ENCODE measurements around the gene EXOC8. TPM values are rescaled to one million over a fixed set of nuclear protein-coding genes. Genes with fewer than 3 reads are reported as not detected.

The EXOC8 gene
- total RNA-seq, 1 experiment from 2014 or later = 12.7 TPM

- CTCF ChIA-PET = no interaction called here
- TF ChIP-seq TCF7L2 (IDR thresholded peaks at IDR 0.05; ENCODE audit: borderline replicate concordance, extremely low read depth, insufficient read depth, insufficient read length) (no peak), EGR1 (IDR thresholded peaks at IDR 0.05; ENCODE audit: low read depth) (no peak), SP1 (IDR thresholded peaks at IDR 0.05; ENCODE audit: low read depth) (no peak), ZNF274 (IDR thresholded peaks at IDR 0.05; ENCODE audit: low read depth, low read length) (no peak), EZH2phosphoT487 (IDR thresholded peaks at IDR 0.05; ENCODE audit: borderline replicate concordance) (no peak), REST (IDR thresholded peaks at IDR 0.05; ENCODE audit: low read depth) (no peak), SIN3A (IDR thresholded peaks at IDR 0.05; ENCODE audit: low read depth) (no peak)
- no peak overlapping the region for H3K9ac ChIP-seq (ENCODE audit: low read length)
Observed at GRCh38 chr1:231327617-231328016, 10.0 kb downstream of the EXOC8 start.

More at GRCh38 chr1:231327617-231328016, 10.0 kb downstream of the EXOC8 start:
- no peaks in the 10 kb centered on the region for H3K79me2 ChIP-seq (ENCODE audit: insufficient read depth, low read length)
- no peak overlapping the region for H3K4me3 ChIP-seq (replicated peaks in 1 of 2; ENCODE audit: low read depth in 1 of 2, low read length in 2 of 2)
- H3K27ac ChIP-seq (ENCODE audit: low read depth, low read length) = no peak overlapping the region
- H4K20me1 ChIP-seq (ENCODE audit: insufficient read depth) = no peaks in the 10 kb centered on the region
- H3K27me3 ChIP-seq (ENCODE audit: insufficient read depth, low read length) = no peaks in the 10 kb centered on the region
- H3K4me1 ChIP-seq (ENCODE audit: control insufficient read depth in 1 of 2, insufficient read depth in 2 of 2, low read length in 2 of 2) = no peaks in the 10 kb centered on the region
- H3K4me2 ChIP-seq (ENCODE audit: low read length) = no peak overlapping the region
- BruUV-seq (replicated peaks) = no TSS peak
- H3K36me3 ChIP-seq (ENCODE audit: control insufficient read depth in 1 of 2, insufficient read depth in 2 of 2, low read length in 2 of 2) = no peaks in the 10 kb centered on the region
- H2AFZ ChIP-seq (ENCODE audit: low read depth, low read length, poor library complexity, severe bottlenecking) = no peak overlapping the region
- ChIA-PET RAD21 (ENCODE audit: low non-redundant PET in 1 of 2, low total read pairs in 2 of 2, uncharacterized antibody in 2 of 2, unreplicated experiment in 2 of 2) (no interaction called here), POLR2A (no interaction called here)
- intact Hi-C loops (cut with micrococcal nuclease) = no loop called here
- DNase-seq (ENCODE audit: low read depth, low spot score) (no peak), ATAC-seq (no peak)
- H3K9me2 ChIP-seq (ENCODE audit: insufficient read depth) = no peaks in the 10 kb centered on the region
- no peaks in the 10 kb centered on the region for H3K9me3 ChIP-seq (ENCODE audit: control insufficient read depth in 1 of 2, insufficient read depth in 1 of 2, low read depth in 1 of 2, low read length in 2 of 2)

Data from HCT116 (cell line).